HG02970 (cell line): ENCODE data around the gene GABRD.

Experiments used
- ATAC-seq: cut with Tn5 transposase; IDR thresholded peaks from one replicate; pipeline ENCODE4 v1.9.1; 2021; ENCODE audit warnings: mild to moderate bottlenecking, moderate library complexity, moderate number of reproducible peaks; ENCODE audit not compliant: unreplicated experiment, low FRiP score

GABRD gene

GRCh38 chr1:1984560-1985070 is 34.5 kb upstream of the GABRD start:
- ATAC-seq: no peak

GRCh38 chr1:1985375-1986050 is 33.6 kb upstream of the GABRD start:
- no peak for ATAC-seq

GRCh38 chr1:1986451-1987141 is 32.5 kb upstream of the GABRD start:
- ATAC-seq: no peak

DNA sequence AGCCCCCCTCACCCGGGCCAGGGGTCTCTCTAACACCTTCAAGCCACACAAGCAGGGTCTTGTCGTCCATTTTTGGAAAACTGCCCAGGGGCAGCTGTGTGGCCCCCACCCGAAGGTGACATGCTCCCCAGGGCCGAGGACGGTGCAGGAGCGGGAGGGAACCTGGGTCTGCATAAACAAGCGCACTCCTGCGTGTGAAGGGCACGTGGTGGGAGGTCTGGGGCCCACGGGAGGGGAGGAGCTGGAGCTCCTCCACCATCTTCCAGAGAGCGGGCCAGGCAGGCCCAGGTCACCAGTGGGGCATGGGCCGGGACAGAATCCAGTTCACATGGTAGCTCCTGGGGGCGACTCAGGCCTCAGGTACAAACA is 32.0 kb upstream of the GABRD start:
- ATAC-seq: no peak

DNA sequence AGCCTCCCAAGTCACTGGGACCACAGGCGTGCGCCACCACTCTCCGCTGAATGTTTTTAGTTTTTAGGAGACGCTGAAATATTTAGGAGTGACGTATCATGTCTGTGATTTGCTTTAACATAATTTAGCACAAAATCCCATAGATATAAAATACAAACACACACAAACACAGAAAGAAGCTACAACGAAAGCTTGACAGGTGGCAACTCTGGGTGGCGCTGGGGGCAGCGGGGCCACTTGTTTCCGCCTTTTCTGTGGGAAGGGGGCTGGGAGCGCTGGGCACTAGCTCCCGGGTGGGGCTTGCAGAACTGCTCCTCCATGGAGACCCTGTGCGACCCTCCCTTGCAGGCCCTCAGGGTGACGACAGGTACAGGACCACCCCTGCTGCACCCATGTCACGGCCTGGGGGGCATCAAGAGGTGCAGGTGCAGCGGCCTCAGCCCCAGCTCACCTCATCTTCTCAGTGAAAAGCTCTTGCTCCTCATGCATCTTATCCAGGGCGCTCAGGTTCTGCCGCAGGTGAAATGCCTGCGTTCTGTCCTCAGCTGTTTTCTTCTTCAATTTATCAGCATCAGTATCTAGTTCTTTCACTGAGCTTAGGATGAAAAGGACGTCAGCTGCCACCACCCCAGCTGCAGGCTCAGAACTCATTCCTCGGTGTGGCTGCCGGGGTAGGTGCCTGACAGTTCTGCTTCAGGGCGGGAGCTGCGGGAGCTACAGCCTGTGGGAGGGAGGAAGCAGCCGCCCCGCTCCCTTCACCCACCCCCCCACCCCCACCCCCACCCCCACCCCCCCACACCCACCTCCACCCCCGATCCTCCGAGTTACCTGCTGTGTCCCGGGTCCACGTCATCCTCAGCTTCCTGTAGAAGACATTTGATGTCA is 30.8 kb upstream of the GABRD start:
- ATAC-seq: no peak

- ATAC-seq: no peak
Observed at GRCh38 chr1:1989102-1989542, 30.0 kb upstream of the GABRD start.

DNA sequence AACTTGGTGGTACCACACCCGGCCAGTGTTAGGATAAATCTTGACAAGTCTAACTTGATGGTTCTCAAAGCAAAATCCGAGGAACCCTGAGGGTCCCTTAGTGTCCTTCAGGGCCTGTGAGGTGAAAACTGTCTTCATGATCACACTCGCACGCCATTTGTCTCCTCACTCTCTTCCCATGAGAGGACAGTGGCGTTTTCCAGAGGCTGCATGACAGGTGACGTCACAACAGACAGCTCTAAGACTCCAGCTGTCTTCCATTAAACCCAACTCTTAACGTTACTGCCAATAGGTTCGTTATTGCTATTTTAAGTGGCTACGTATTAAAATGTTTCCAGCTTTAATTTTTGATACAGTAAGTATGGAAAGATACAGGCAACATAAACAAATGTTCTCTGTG is 29.4 kb upstream of the GABRD start:
- no peak for ATAC-seq

- no peak for ATAC-seq
Observed at GRCh38 chr1:1990222-1990621, 28.9 kb upstream of the GABRD start.

- no peak for ATAC-seq
Observed at GRCh38 chr1:1994536-1994935, 24.6 kb upstream of the GABRD start.

DNA sequence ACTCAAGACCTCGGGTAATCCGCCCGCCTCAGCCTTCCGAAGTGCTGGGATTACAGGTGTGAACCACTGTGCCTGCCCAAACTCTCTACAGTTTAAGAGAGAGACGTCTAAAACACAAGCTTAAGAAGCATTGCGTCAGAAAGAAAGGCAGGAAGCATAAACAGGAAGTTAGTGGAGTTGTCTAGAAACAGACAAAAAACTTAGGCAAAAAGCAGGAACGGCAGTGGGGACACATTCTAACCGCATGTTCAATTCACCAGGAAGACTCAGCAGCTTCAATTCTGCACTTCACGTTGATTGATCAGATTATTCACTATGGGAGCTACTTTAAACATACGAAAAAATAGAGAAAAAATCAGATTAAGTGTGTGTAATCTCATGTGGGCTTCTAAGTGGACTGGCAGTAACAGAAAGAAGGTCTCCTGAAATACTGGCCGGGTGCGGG is 22.9 kb upstream of the GABRD start:
- ATAC-seq: no peak

- ATAC-seq: no peak
Observed at GRCh38 chr1:1997576-1997975, 21.6 kb upstream of the GABRD start.

- ATAC-seq: no peak
Observed at GRCh38 chr1:2000432-2000831, 18.7 kb upstream of the GABRD start.

DNA sequence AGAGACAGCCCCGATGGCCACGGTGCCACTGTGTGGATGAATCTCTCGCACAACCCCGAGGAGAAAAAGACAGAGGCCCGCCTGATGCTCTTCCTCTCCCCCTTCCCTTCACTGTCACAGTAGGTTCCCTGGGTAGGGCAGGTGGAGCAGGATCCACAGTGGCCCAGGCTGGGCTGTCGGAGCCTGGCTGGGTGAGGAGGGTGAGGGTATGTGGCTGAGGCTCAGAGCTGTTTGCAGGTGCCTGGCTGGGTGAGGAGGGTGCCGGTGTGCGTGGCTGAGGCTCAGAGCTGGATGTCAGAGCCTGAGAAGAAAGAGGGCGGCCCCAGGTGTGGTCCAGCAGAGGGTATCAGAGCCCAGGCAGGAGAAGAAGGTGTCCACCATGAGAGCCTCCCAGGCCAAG is 18.3 kb upstream of the GABRD start:
- no peak for ATAC-seq

- ATAC-seq: no peak
Observed at GRCh38 chr1:2001773-2002411, 17.3 kb upstream of the GABRD start.

DNA sequence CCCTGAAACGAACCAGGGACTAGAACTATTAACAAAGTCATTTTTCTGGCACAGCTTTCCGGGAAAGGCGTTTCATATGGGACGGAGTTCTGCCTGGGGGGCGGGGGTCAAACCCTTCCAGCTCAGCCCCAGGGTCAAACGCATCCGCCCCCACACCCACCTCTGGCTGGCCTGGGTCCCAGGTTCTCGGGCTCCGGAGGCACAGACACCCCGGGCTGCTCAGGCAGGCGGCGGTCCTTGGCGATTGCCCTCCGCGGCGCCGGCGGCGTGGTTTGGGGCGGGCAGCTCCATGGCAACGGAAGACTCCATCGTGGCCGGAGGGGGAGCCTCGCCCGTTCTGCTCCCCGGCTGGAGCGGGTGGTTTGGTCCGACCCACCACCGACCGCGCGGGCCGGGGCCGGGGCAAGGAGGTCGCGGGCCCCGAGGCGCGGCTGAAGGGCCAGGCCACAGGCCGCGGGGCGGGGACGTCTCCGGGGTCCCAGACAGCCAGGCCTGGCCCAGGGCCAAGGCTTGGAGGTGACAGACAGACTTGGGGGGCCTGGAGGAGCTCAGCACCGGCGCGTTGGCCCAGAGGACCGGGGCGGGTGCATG is 15.5 kb upstream of the GABRD start, which contains the start of gene CFAP74:
CFAP74 (minus strand) TSS at position 246 of the 591 bp plus-strand sequence. CDS start 12,830 bp downstream, outside the sequence.
- ATAC-seq: no peak

DNA sequence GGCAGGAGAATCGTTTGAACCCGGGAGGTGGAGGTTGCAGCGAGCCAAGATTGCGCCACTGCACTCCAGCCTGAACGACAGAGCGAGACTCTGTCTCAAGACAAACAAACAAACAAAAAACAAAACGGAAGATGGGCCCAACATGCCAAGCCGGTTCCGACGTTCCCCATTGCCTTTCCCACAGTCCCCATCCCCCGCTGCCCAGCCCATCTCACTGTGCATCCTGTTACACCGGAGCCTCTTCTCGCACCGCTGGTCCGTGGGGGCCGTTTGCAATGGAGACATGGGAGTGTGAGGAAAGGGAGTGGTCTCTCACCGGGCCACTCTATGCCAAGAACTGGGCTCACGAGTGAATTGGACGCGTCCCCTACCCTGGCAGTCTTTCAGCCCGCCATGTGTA is 14.3 kb upstream of the GABRD start:
- no peak for ATAC-seq

GRCh38 chr1:2009101-2010053 is 9.8 kb upstream of the GABRD start:
- ATAC-seq: no peak

GRCh38 chr1:2014181-2014580 is 5.0 kb upstream of the GABRD start:
- ATAC-seq: no peak
